RPMI8226 (cell line): ENCODE measurements around the gene ATF3.
A peak's percentile ranks its signal among the peaks of the same experiment; 100 is the strongest.

Experiments used
- DNase-seq: peaks from one replicate; pipeline ENCODE4 v3.0.0-alpha.2; 2015

The ATF3 gene

GRCh38 chr1:212609701-212610574 lies 1.4 kb downstream of the ATF3 start:
- DNase-seq, result peak; percentile 50

- no peak for DNase-seq
Observed at GRCh38 chr1:212610575-212610967, 2.0 kb downstream of the ATF3 start.

- no peak for DNase-seq
Observed at GRCh38 chr1:212611000-212611948, 2.7 kb downstream of the ATF3 start.

GRCh38 chr1:212612041-212612961 lies 3.7 kb downstream of the ATF3 start:
- no peak for DNase-seq

GRCh38 chr1:212613440-212614335 lies 5.1 kb downstream of the ATF3 start:
- no peak for DNase-seq

- no peak for DNase-seq
Observed at GRCh38 chr1:212614453-212615200, 6.1 kb downstream of the ATF3 start.

GRCh38 chr1:212615201-212615470 lies 6.6 kb downstream of the ATF3 start:
- no peak for DNase-seq

- no peak for DNase-seq
Observed at GRCh38 chr1:212618466-212619210, 10.1 kb downstream of the ATF3 start.

GRCh38 chr1:212620293-212620692 lies 11.7 kb downstream of the ATF3 start:
- no peak for DNase-seq

- DNase-seq, result no peak
Observed at GRCh38 chr1:212621043-212621948, 12.7 kb downstream of the ATF3 start.

- DNase-seq, result no peak
Observed at GRCh38 chr1:212621949-212622305, 13.4 kb downstream of the ATF3 start.

- DNase-seq, result no peak
Observed at GRCh38 chr1:212622467-212622866, 13.9 kb downstream of the ATF3 start.

- DNase-seq, result no peak
Observed at GRCh38 chr1:212622906-212623305, 14.3 kb downstream of the ATF3 start.

GRCh38 chr1:212623603-212624002 lies 15.0 kb downstream of the ATF3 start:
- no peak for DNase-seq

- DNase-seq, result no peak
Observed at GRCh38 chr1:212624976-212625501, 16.5 kb downstream of the ATF3 start.

GRCh38 chr1:212625781-212626450 lies 17.4 kb downstream of the ATF3 start:
- DNase-seq, result no peak

GRCh38 chr1:212628046-212628445 lies 19.5 kb downstream of the ATF3 start:
- no peak for DNase-seq

GRCh38 chr1:212628813-212629415 lies 20.4 kb downstream of the ATF3 start:
- DNase-seq, result no peak
